HAP-1 (cell line): ENCODE measurements around the gene SORBS1.

Experiments
- DNase-seq, 2 experiments: peaks; one replicate each; pipeline ENCODE4 v3.0.0-alpha.2; 2016 to 2020; ENCODE audit warnings: low spot score in 2 of 2
- H3K27me3 ChIP-seq: fragments of 250-450 bp; sonication (Bioruptor Pico); 2 replicates; pipeline ENCODE4 v1.5.1; 2020; ENCODE audit warnings: low read depth, mild to moderate bottlenecking, moderate library complexity
- H3K36me3 ChIP-seq: fragments of 250-450 bp; sonication (Bioruptor Pico); replicated peaks from 2 replicates; pipeline ENCODE4 v1.5.1; 2020; ENCODE audit warnings: mild to moderate bottlenecking
- H3K4me1 ChIP-seq: fragments of 250-450 bp; sonication (Bioruptor Pico); 2 replicates; pipeline ENCODE4 v1.5.1; 2020; ENCODE audit warnings: mild to moderate bottlenecking
- H3K4me3 ChIP-seq: fragments of 250-450 bp; sonication (Bioruptor Pico); 2 replicates; pipeline ENCODE4 v1.5.1; 2020; ENCODE audit warnings: mild to moderate bottlenecking, moderate library complexity
- H3K9me3 ChIP-seq: fragments of 250-450 bp; sonication (Bioruptor Pico); 2 replicates; pipeline ENCODE4 v1.5.1; 2020; ENCODE audit warnings: mild to moderate bottlenecking, moderate library complexity
- in situ Hi-C: fragments of 300-500 bp; cut with MboI; formaldehyde crosslinking; loops from 3 replicates; pipeline ENCODE4 v1.14.3; 2020; ENCODE audit warnings: low sequenced_read_pairs, inconsistent platforms, mixed read lengths

SORBS1 gene

DNA sequence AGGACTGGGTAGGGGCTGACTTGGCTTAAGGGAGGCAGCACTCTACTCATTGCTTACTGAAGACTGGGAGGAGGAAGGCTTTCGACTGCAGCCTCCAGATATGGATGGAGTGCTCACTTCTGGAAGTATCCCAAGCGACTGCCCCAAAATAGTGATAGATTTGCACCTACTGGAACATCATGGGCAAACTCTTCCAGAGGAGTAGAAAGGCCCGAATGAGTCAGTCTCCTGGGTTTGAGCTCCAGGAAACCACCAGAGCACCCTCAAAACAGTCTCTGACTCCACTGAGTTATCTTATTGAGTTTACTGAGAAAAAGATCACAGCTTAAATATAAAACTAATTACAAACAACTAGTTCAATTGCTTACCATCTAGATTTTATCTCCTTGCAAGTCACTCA, 233.2 kb downstream of the SORBS1 start:
- no peaks in the 10 kb centered on the region for H3K27me3 ChIP-seq
- H3K36me3 ChIP-seq: no peaks in the 10 kb centered on the region
- no peaks in the 10 kb centered on the region for H3K9me3 ChIP-seq

DNA sequence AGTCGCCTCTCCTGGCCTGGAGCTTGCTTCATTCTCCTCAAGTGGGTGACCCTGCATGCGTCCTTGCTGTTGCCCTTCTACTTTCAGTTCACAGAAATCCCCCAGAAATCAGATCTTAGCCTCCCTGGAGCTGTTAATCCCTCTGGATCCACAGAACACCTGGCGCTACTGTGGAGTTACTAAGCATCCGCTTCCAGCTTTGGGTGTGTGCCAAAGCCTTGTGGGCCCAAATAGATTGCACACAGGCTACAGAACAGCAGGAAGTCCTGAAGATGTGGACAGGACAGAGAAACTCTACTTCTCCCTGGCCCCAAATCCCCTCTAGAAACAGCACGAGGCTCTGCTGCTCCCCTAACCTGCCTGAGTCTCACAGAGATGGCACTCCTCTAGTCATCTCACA, 233.8 kb downstream of the SORBS1 start:
- DNase-seq: no peak
- Histone ChIP-seq H3K4me3 (no peak overlapping the region), H3K9me3 (no peaks in the 10 kb centered on the region), H3K4me1 (no peaks in the 10 kb centered on the region; the same call in 1 of the 2 replicates), H3K27me3 (no peaks in the 10 kb centered on the region), H3K36me3 (no peaks in the 10 kb centered on the region)
- in situ Hi-C loops: no loop called here

More for the DNA sequence above, 233.2 kb downstream of the SORBS1 start:
- Histone ChIP-seq H3K4me1 (no peaks in the 10 kb centered on the region; the same call in 1 of the 2 replicates), H3K4me3 (no peak overlapping the region)
- in situ Hi-C loops: no loop called here
- no peak for DNase-seq

DNA sequence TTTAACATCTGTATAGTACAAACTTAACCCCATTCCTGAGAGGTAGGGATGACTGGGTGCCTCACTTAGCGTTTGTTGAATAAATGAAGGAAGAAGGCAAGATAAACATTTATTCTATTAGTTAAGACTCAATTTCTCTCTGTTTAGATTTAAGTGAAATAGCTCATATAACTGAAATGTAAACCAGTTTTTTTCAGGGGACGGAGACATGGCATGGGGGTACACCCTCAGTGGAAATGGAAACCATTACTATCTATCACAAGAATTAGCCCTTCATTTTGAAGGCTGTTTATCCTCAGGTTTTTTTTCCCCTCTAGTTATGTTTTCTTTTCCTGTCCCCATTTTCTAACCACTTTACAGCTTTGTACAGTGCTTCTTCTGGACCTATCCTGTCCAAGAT, 234.8 kb downstream of the SORBS1 start:
- Histone ChIP-seq H3K27me3 (no peaks in the 10 kb centered on the region), H3K4me3 (no peak overlapping the region), H3K4me1 (no peaks in the 10 kb centered on the region; the same call in 1 of the 2 replicates), H3K36me3 (no peaks in the 10 kb centered on the region), H3K9me3 (no peaks in the 10 kb centered on the region)
- in situ Hi-C loops: no loop called here
- no peak for DNase-seq

DNA sequence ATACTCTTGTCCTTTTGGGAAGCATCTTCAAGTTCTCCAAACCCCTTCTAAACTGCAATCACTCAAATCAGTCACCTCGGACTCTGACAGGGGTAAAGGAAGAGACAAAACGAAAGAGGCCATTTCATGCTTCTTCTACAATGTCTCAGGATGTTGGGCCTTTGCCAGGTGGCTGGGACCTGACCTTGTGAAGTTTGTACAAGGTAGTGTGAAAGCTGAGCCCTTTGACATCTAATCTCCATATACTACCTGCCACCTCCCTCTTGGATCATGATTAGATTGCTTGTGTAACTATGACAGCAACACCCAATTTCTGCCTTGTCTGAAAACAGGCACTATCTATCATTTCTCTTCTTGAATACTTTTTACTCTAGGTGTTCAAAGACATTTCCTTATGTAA, 235.3 kb downstream of the SORBS1 start:
- no peaks in the 10 kb centered on the region for H3K27me3 ChIP-seq
- H3K9me3 ChIP-seq: no peaks in the 10 kb centered on the region
- in situ Hi-C loops: no loop called here
- no peak overlapping the region for H3K4me3 ChIP-seq
- no peaks in the 10 kb centered on the region for H3K36me3 ChIP-seq
- H3K4me1 ChIP-seq: no peaks in the 10 kb centered on the region; the same call in 1 of the 2 replicates
- DNase-seq: no peak

DNA sequence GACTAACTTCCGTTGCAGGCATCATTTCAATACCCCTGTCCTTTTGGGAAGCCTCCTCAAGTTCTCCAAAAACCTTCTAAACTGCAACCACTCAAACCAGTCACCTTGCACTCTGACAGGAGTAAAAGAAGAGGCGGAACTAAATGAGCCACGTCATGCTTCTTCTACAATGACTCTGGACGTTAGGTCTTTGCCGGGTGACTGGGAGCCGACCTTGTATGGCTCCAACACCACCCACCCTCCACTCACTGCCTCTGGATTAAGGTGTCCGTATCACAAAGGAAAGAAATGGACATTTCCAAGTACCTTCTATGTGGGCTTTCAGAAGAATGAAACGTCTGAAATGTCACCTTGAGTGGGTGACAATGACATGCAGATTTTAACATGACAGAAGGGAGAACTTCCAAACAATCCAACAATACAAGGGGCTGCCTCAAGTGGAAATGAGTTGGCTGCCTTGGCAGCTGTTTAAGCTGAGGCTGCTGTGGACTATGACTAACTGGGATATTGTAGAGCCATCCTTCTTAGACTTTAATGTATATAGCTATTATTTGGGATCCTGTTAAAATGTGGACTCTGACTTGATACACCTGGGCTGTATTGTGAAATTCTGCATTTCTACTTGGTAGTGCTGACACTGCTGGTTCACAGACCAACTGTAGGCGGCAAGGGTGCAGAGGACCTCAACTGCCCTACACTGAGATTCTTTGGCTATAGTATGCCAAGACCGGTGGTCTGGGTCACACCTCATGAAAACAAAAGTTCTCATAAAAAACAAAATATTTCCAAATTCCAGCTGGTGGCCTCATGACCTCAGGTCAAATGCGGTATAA, 236.5 kb downstream of the SORBS1 start:
- in situ Hi-C loops: no loop called here
- H3K36me3 ChIP-seq: no peaks in the 10 kb centered on the region
- H3K4me1 ChIP-seq: no peaks in the 10 kb centered on the region; the same call in 1 of the 2 replicates
- peak; percentile 18 to 22 for DNase-seq
- no peaks in the 10 kb centered on the region for H3K27me3 ChIP-seq
- no peaks in the 10 kb centered on the region for H3K9me3 ChIP-seq
- no peak overlapping the region for H3K4me3 ChIP-seq

DNA sequence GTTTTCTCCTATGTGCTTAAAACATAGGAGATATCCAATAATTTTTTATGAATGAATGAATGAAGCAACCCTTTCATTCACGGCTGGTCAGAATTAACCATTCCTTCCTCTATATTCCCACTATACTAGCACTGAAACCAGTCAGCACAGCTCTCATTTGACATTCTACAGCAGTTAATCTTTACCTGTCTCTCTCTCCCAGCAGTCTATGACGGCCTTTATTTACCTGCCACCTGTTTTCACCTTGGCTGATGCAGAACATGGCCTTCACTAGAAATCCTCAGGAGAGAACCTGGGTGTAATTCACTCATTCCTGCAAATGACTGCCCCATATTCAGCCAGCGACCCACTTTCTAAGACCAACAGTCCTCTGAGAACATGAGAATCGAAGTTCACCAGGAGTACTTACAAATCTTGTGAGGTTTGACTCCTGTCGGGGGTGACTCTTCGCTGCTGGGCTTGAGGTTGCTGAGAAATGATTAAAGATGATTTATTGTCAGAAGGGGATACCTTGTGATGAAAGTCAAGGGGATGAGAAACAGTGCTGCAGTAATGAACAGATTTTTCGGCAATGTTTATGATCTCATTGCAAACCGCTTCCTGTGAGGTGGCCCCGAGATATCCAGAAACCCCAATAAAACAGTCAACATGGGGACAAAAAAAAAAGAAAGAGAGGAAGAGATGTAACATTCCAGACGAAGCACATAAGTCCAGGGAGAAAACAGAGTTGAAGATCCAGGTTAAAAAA, 239.4 kb downstream of the SORBS1 start:
- Histone ChIP-seq H3K9me3 (no peaks in the 10 kb centered on the region), H3K36me3 (no peaks in the 10 kb centered on the region), H3K27me3 (no peaks in the 10 kb centered on the region), H3K4me3 (no peak overlapping the region), H3K4me1 (no peaks in the 10 kb centered on the region; the same call in 1 of the 2 replicates)
- in situ Hi-C loops: no loop called here
- DNase-seq: no peak

DNA sequence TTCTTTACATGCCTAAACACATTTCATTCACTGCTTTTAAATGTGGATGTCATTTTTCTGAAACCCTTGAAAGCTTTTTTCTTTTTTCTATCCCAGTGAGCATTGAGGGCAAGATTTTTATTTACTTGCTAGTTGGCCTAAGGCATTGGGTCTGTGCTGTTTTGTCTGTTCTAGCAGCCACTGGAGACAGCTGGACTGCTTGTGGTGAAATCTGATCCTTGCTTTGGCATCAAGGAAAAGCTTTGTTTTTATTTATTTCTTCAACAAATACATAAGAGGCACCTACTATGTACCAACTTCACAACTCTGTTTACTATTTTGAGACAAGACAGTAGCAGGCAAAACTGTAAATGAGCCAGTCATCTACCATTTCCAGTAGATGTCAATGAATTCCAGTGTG, 241.9 kb downstream of the SORBS1 start:
- Histone ChIP-seq H3K9me3 (no peaks in the 10 kb centered on the region), H3K36me3 (no peaks in the 10 kb centered on the region), H3K4me1 (no peaks in the 10 kb centered on the region), H3K4me3 (no peak overlapping the region), H3K27me3 (no peaks in the 10 kb centered on the region)
- in situ Hi-C loops: no loop called here
- DNase-seq: no peak

DNA sequence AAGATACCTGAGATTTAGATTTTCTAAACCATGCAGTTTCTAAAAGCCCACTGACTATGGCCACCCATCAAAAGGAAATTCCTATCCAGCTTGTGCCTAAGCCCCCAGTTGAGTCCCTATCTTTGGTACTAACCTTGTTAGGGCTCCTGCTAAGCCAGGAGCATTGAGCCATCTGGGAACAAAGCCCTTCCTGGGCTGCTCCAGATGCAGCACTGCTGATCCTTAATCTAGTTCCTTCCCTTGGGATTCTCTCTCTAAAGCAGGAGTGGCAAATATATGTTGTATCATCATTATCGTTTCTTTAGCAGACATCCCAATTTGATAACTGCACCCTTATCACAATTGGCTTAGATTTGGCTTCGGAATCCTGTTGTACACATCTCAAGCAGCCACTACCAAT, 245.7 kb downstream of the SORBS1 start:
- H3K4me3 ChIP-seq: no peak overlapping the region
- DNase-seq: no peak

DNA sequence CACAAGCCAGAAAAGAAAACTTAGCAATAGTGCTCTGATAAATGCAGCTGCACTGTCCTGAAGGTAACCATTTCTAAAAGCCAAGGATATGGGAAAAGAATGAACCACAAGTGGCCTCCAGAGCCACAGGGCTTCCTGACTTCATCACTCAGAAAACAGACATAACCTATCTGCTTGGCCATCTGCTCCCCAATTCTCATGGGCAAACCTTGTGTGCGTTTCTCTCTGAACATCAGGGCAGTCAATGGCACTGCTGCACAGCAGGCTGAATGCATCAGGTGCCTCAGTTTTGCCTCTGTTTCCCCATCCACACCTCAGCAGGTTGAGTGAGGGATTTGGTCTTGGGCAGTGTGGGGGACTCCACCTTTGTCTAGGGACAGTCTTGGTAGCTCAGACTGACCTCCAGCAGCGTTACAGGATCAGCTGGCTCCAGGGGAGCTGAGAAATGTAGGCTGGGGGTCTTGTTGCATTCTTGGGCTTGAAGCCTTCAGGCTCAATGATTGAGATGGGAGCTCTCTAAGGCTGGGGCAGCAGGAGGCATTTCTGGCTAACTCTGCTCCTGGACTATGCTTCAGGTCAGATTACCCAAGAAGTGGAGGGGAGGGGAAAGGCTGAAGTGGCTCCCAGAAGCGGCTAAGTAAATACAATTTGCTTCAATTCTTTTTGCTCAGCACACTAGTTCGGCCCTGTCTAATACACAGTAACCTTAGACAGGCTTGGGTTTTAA, 246.8 kb downstream of the SORBS1 start:
- no peaks in the 10 kb centered on the region for H3K9me3 ChIP-seq
- in situ Hi-C loops: no loop called here
- no peak for DNase-seq
- H3K36me3 ChIP-seq: no peaks in the 10 kb centered on the region
- no peaks in the 10 kb centered on the region for H3K27me3 ChIP-seq
- H3K4me1 ChIP-seq: no peaks in the 10 kb centered on the region
- H3K4me3 ChIP-seq: no peak overlapping the region

More for the DNA sequence above, 245.7 kb downstream of the SORBS1 start:
- no peaks in the 10 kb centered on the region for H3K9me3 ChIP-seq
- in situ Hi-C loops: no loop called here
- no peaks in the 10 kb centered on the region for H3K4me1 ChIP-seq
- H3K36me3 ChIP-seq: no peaks in the 10 kb centered on the region
- no peaks in the 10 kb centered on the region for H3K27me3 ChIP-seq

GRCh38 chr10:95312986-95313495, 248.1 kb downstream of the SORBS1 start:
- H3K9me3 ChIP-seq: no peaks in the 10 kb centered on the region
- DNase-seq: no peak
- H3K27me3 ChIP-seq: no peaks in the 10 kb centered on the region
- in situ Hi-C loops: no loop called here
- no peak overlapping the region for H3K4me3 ChIP-seq
- H3K4me1 ChIP-seq: no peaks in the 10 kb centered on the region
- H3K36me3 ChIP-seq: no peaks in the 10 kb centered on the region

DNA sequence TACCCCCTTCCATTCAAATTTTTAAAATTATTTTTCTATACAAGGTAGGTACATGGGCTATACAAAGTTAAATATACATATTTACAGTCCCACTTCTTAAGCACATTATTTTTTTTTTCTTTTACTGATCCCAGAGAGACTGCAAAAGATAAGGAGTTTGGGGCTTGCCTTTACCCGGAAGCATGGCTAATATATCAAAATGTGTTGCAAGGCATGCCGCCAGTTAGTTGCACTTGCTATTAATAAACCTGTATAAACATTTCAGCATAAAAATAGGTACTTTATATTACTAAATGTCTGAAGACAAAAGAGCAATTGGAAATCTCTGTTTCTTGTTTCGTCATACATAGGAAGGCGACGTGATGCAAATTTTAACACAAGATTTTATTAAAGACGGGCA, 248.9 kb downstream of the SORBS1 start:
- H3K27me3 ChIP-seq: no peaks in the 10 kb centered on the region
- no peaks in the 10 kb centered on the region for H3K36me3 ChIP-seq
- DNase-seq: no peak
- H3K9me3 ChIP-seq: no peaks in the 10 kb centered on the region
- no peaks in the 10 kb centered on the region for H3K4me1 ChIP-seq
- no peak overlapping the region for H3K4me3 ChIP-seq
- in situ Hi-C loops: no loop called here

GRCh38 chr10:95309958-95310357, 251.2 kb downstream of the SORBS1 start:
- in situ Hi-C loops: no loop called here
- no peaks in the 10 kb centered on the region for H3K4me1 ChIP-seq
- DNase-seq: no peak
- H3K4me3 ChIP-seq: no peak overlapping the region
- no peaks in the 10 kb centered on the region for H3K36me3 ChIP-seq
- no peaks in the 10 kb centered on the region for H3K9me3 ChIP-seq
- no peaks in the 10 kb centered on the region for H3K27me3 ChIP-seq

DNA sequence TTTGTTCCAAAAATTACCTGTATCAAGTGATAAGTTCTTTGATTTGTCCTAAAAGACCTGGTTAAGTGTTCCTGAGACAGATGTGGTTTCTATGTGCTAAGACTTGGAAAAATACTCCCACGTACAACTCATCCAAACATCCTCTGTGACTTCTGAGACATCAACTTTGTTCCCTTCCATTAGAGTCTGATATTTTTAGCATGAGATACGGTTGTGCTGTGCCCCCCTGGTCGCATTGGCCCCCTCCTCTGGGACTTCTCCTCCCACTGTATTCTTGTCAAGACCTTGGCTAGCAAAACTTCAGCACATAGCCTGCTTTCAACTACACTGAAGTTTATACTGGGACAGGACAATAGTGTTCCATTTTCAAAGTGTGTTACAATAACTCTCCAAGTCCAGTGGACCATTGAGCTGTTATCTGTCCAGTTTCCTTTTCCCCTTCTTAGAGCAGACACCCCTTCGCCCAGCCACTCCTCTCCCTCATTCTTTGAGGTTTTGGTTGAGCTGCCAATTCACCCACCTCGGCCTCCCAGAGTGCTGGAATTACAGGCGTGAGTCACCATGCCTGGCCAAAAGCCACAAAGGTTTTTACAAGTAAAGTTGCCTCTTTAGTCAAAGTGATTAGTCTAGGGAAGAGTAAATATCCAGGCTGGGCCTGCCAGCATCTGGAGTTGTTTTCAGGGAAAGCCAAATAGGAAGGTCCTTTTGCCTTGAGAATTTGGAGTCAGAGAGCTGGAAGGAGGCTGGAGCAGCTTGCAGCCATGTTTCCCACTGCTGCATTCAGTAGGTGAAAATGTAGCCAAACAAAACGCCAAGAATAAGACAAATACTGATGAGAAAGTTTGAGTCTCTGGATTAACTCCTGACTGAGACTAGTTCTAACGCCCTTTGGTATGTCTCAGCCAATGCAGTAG, 252.5 kb downstream of the SORBS1 start:
- in situ Hi-C loops: no loop called here

More for the DNA sequence above, 252.5 kb downstream of the SORBS1 start:
- Histone ChIP-seq H3K9me3 (no peaks in the 10 kb centered on the region), H3K4me3 (no peak overlapping the region), H3K4me1 (peaks cover 8% of the 10 kb centered on the region), H3K27me3 (no peaks in the 10 kb centered on the region), H3K36me3 (no peaks in the 10 kb centered on the region)
- peak in 1 of 2 experiments; percentile 16 for DNase-seq
